GM12864 (cell line): ENCODE data around the gene VCL.
"Not testable (repeated sequence)": the region's sequence is repeated elsewhere in the genome, so short reads cannot be mapped to it uniquely, and the experiment has no call there.

ENCODE experiments used
- DNase-seq: peaks from one replicate; pipeline ENCODE4 v3.0.0-alpha.2; 2011; ENCODE audit warnings: low read depth
- H3K4me3 ChIP-seq: 2 replicates; pipeline ENCODE4 v1.5.1; 2011; ENCODE audit warnings: mild to moderate bottlenecking, low read depth, low read length, control low read depth
- CTCF ChIP-seq: IDR thresholded peaks from 2 replicates; pipeline ENCODE4 v1.5.1; 2011; ENCODE audit warnings: low read depth, mild to moderate bottlenecking, moderate library complexity, low read length, control low read depth, inconsistent platforms; ENCODE audit errors: missing control alignments

Gene VCL

GRCh38 chr10:73956476-73957359 lies 41.2 kb upstream of the VCL start:
- no peak for DNase-seq
- no peak for TF ChIP-seq CTCF
- H3K4me3 ChIP-seq: peak overlapping the region; percentile 17

- H3K4me3 ChIP-seq: no peak overlapping the region
- no peak for TF ChIP-seq CTCF
- no peak for DNase-seq
Observed at GRCh38 chr10:73959484-73960243, 38.3 kb upstream of the VCL start.

- no peak for DNase-seq
- H3K4me3 ChIP-seq: no peak overlapping the region
- TF ChIP-seq CTCF: no peak
Observed at GRCh38 chr10:73962386-73962785, 35.5 kb upstream of the VCL start.

GRCh38 chr10:73963533-73963932 lies 34.4 kb upstream of the VCL start:
- not testable (repeated sequence) for DNase-seq, H3K4me3 ChIP-seq

- no peak for TF ChIP-seq CTCF
- no peak overlapping the region for H3K4me3 ChIP-seq
- DNase-seq: no peak
Observed at GRCh38 chr10:73964743-73965142, 33.2 kb upstream of the VCL start.

- not testable (repeated sequence) for DNase-seq, H3K4me3 ChIP-seq
Observed at GRCh38 chr10:73965267-73965889, 32.5 kb upstream of the VCL start.

- no peak for DNase-seq
- no peak overlapping the region for H3K4me3 ChIP-seq
- TF ChIP-seq CTCF: no peak
Observed at GRCh38 chr10:73965890-73966768, 31.8 kb upstream of the VCL start.
